Osteoblast (primary cell): ENCODE results near the gene PLCD3. TPM values are rescaled to one million over a fixed set of nuclear protein-coding genes. Genes with fewer than 3 reads are reported as not detected.
A peak's percentile ranks its signal among the peaks of the same experiment; 100 is the strongest.

Source experiments
- DNase-seq: peaks from one replicate; pipeline ENCODE4 v3.0.0; 2011; ENCODE audit warnings: low spot score, mixed read lengths; ENCODE audit not compliant: insufficient read length; ENCODE audit errors: missing footprints
- H2AFZ ChIP-seq: 2 replicates; pipeline ENCODE4 v1.6.0; 2011; ENCODE audit warnings: mild to moderate bottlenecking, low read length
- H3K27ac ChIP-seq: 2 replicates; pipeline ENCODE4 v1.5.1; 2011; ENCODE audit warnings: mild to moderate bottlenecking, low read depth, low read length, moderate library complexity
- H3K27me3 ChIP-seq: 2 replicates; pipeline ENCODE4 v1.6.0; 2012; ENCODE audit warnings: mild to moderate bottlenecking, control low read depth, inconsistent platforms, low read length, moderate library complexity; ENCODE audit not compliant: insufficient read depth
- H3K36me3 ChIP-seq: 2 replicates; pipeline ENCODE4 v1.5.1; 2011; ENCODE audit warnings: mild to moderate bottlenecking, low read length, control low read depth, moderate library complexity; ENCODE audit not compliant: insufficient read depth
- H3K4me1 ChIP-seq: 2 replicates; pipeline ENCODE4 v1.5.1; 2011; ENCODE audit warnings: mild to moderate bottlenecking, low read length, control low read depth, moderate library complexity; ENCODE audit not compliant: insufficient read depth
- H3K4me2 ChIP-seq: 2 replicates; pipeline ENCODE4 v1.6.0; 2011; ENCODE audit warnings: mild to moderate bottlenecking, low read length; ENCODE audit not compliant: insufficient read depth
- H3K4me3 ChIP-seq: fragments of 200-600 bp; sonication (generic); 3 replicates; pipeline ENCODE4 v1.5.1; 2012; ENCODE audit warnings: mild to moderate bottlenecking, low read length, inconsistent platforms; ENCODE audit not compliant: insufficient read depth
- H3K79me2 ChIP-seq: 2 replicates; pipeline ENCODE4 v1.6.0; 2012; ENCODE audit warnings: mild to moderate bottlenecking, low read length, control low read depth, inconsistent platforms; ENCODE audit not compliant: insufficient read depth
- H3K9me3 ChIP-seq: 2 replicates; pipeline ENCODE4 v1.5.1; 2011; ENCODE audit warnings: low read depth, low read length, control low read depth
- H4K20me1 ChIP-seq: 2 replicates; pipeline ENCODE4 v1.6.0; 2012; ENCODE audit warnings: mild to moderate bottlenecking, low read length, control low read depth; ENCODE audit not compliant: insufficient read depth
- CTCF ChIP-seq: IDR thresholded peaks from 2 replicates; pipeline ENCODE4 v1.5.1; 2011; ENCODE audit warnings: mild to moderate bottlenecking, low read depth, low read length, moderate library complexity; ENCODE audit errors: extremely low read depth
- total RNA-seq: library from RNA; depleted of rRNA; stranded (reverse); fragments of >200 nt; gene quantifications from 2 replicates; pipeline ENCODE4 v1.2.3, GENCODE V29; 2012

The PLCD3 gene
- total RNA-seq, 1 donor: 31.5 TPM

- Histone ChIP-seq H3K27ac (peak overlapping the region; percentile 37), H3K4me1 (peaks cover 33% of the 10 kb centered on the region), H4K20me1 (no peaks in the 10 kb centered on the region), H3K9me3 (no peaks in the 10 kb centered on the region), H2AFZ (peak overlapping the region; percentile 95), H3K36me3 (no peaks in the 10 kb centered on the region), H3K4me2 (peak overlapping the region; percentile 85), H3K27me3 (no peaks in the 10 kb centered on the region), H3K79me2 (peaks cover 40% of the 10 kb centered on the region), H3K4me3 (peak overlapping the region; percentile 66)
- no peak for TF ChIP-seq CTCF
- DNase-seq: peak; percentile 70
Observed at GRCh38 chr17:45162025-45162687, 29.8 kb upstream of the PLCD3 start.

- H3K4me3 ChIP-seq: peak within 1 kb of the TSS; percentile 96
- H4K20me1 ChIP-seq: no peaks in the 10 kb centered on the region
- no peaks in the 10 kb centered on the region for H3K27me3 ChIP-seq
- peak; percentile 99 for DNase-seq
- H2AFZ ChIP-seq: peak within 1 kb of the TSS; percentile 95
- H3K36me3 ChIP-seq: no peaks in the 10 kb centered on the region
- no peaks in the 10 kb centered on the region for H3K9me3 ChIP-seq
- peak within 1 kb of the TSS; percentile 99 for H3K27ac ChIP-seq
- peak within 1 kb of the TSS; percentile 86 for H3K4me2 ChIP-seq
- peaks cover 47% of the 10 kb centered on the region for H3K79me2 ChIP-seq
- H3K4me1 ChIP-seq: peaks cover 33% of the 10 kb centered on the region
- no peak for TF ChIP-seq CTCF
Observed at GRCh38 chr17:45161288-45162024, 29.1 kb upstream of the PLCD3 start, which contains the start of gene HEXIM2. TSS of gene HEXIM2 (plus strand) at chr17:45161875. CDS start at chr17:45162794, 919 bp downstream.

- Histone ChIP-seq H3K4me1 (peaks cover 33% of the 10 kb centered on the region), H2AFZ (peak overlapping the region; percentile 69), H3K4me3 (peak overlapping the region; percentile 96), H3K27me3 (no peaks in the 10 kb centered on the region), H3K36me3 (no peaks in the 10 kb centered on the region), H3K4me2 (peak overlapping the region; percentile 86), H4K20me1 (no peaks in the 10 kb centered on the region), H3K27ac (peak overlapping the region; percentile 99), H3K9me3 (no peaks in the 10 kb centered on the region), H3K79me2 (peaks cover 55% of the 10 kb centered on the region)
- peak; percentile 21 for TF ChIP-seq CTCF
- DNase-seq: peak; percentile 88
Observed at GRCh38 chr17:45160447-45161287, 28.4 kb upstream of the PLCD3 start.
